Measurements from ENCODE around the gene RILP. TPM values are rescaled to one million over a fixed set of nuclear protein-coding genes. Genes with fewer than 3 reads are reported as not detected.

RILP gene
- total and polyA plus RNA-seq, 10 of the 15 experiments (the other 5 are each of a cell fraction or from before 2014, with no cell fraction given), result 0.60 to 6.1 (median 3.3) TPM; not detected in 1

DNA sequence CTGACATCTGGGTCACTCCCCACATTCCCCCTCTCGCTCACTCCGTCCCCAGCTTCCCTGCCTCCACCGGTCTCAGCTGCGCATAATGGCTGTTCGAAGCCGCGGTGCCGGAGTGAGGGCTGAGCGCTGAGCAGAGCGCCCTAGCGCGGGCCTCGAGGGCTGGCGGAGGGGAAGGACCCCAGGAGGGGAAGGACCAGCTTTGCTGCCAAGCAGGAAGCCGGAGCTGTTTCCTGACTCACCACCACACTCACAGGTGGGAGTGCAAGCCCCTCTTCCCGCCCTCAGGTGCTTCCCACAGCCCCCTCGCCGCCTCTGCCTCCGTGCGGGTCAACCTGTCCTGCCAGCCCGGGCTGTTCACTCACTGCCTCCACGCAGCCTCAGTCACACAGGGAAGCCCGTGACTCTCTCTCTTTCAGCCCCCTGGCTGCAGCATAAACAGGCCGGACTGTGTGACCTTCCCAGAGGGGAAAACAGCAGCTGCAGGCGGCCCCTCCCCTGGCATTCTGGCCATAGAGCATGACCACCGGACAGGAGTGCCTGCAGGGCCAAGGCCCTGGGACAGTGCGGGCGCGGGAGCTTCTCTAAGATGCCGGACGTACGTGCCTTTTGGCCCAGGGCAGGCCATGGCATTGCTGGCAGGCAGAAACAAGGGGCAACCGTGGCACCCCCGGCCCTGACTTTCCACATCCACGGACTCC is 44.7 kb downstream of the RILP start:
- no TSS peak for BruUV-seq (replicated peaks)
- DNase-seq (ENCODE audit: low read depth, low spot score) (no peak), FAIRE-seq (no peak), ATAC-seq (no peak)
- Histone ChIP-seq H2AFZ (ENCODE audit: control insufficient read depth, low read depth, low read length) (no peak overlapping the region), H3K36me3 (ENCODE audit: control insufficient read depth in 2 of 2, insufficient read depth in 2 of 2, low read length in 1 of 2) (no peaks in the 10 kb centered on the region), H3K4me1 (ENCODE audit: control insufficient read depth, insufficient read depth, low read length) (peaks cover 32% of the 10 kb centered on the region), H3K27ac (ENCODE audit: control insufficient read depth, insufficient read depth) (no peak overlapping the region), H3K9me3 (replicated peaks; ENCODE audit: control insufficient read depth, insufficient read depth, low read length) (peaks cover 1% of the 10 kb centered on the region; the same call in 1 of the 3 replicates), H3K4me3 (no peak overlapping the region), H4K20me1 (ENCODE audit: control insufficient read depth, insufficient read depth) (no peaks in the 10 kb centered on the region), H3K27me3 (replicated peaks in 1 of 2; ENCODE audit: control insufficient read depth in 2 of 2, insufficient read depth in 2 of 2, low read length in 1 of 2) (no peaks in the 10 kb centered on the region), H3K4me2 (ENCODE audit: control insufficient read depth, insufficient read depth) (no peak overlapping the region), H3K9ac (ENCODE audit: control insufficient read depth, insufficient read depth, low read length) (no peak overlapping the region), H3K79me2 (ENCODE audit: control insufficient read depth, insufficient read depth, low read length) (no peaks in the 10 kb centered on the region)
- intact Hi-C loops (cut with micrococcal nuclease; ENCODE audit: unreplicated experiment) (no loop called here), in situ Hi-C loops (cut with MboI) (no loop called here)
- RAD21 ChIA-PET (ENCODE audit: unreplicated experiment), result interaction anchor here (1.1 to 6.8 kb wide), 3 partner anchors 12 to 23 kb away, joined by 3 to 86 read pairs (median 20); partner anchors contain the start of gene SLC43A2
- POLR2A ChIA-PET, result interaction anchor here (0.9 to 3.7 kb wide), 3 partner anchors 23 to 88 kb away, joined by 3 to 56 read pairs (median 4); partner anchors contain the start of genes INPP5K and SLC43A2
- CTCF ChIA-PET, result interaction anchor here (0.7 to 4.5 kb wide), 2 partner anchors 21 to 24 kb away, joined by 3 to 37 read pairs; partner anchors contain the start of gene SLC43A2
- 91% methylated on average over 31 of the region's 35 CpGs for WGBS (ENCODE audit: insufficient coverage, insufficient replicate concordance, low lambda C conversion rate, missing lambda C conversion rate)
- TF ChIP-seq EP300 (IDR thresholded peaks at IDR 0.05; ENCODE audit: borderline replicate concordance in 1 of 2, control insufficient read depth in 1 of 2, low read depth in 2 of 2, low read length in 2 of 2) (no peak), RELA (IDR thresholded peaks at IDR 0.05; ENCODE audit: borderline replicate concordance, partially characterized antibody) (no peak), SMARCA5 (IDR thresholded peaks at IDR 0.05) (no peak), CEBPZ (IDR thresholded peaks at IDR 0.05; ENCODE audit: low read depth, low read length) (no peak), E4F1 (IDR thresholded peaks at IDR 0.05; ENCODE audit: borderline replicate concordance, partially characterized antibody) (no peak)
- SMC1A ChIA-PET (ENCODE audit: uncharacterized antibody, unreplicated experiment), result interaction anchor here (5.0 kb wide), 1 partner anchor 31 kb away, joined by 31 read pairs; no protein-coding TSS in a partner anchor

Data from GM12878 (cell line).